ENCODE measurements around the gene ITPR1.

DNA sequence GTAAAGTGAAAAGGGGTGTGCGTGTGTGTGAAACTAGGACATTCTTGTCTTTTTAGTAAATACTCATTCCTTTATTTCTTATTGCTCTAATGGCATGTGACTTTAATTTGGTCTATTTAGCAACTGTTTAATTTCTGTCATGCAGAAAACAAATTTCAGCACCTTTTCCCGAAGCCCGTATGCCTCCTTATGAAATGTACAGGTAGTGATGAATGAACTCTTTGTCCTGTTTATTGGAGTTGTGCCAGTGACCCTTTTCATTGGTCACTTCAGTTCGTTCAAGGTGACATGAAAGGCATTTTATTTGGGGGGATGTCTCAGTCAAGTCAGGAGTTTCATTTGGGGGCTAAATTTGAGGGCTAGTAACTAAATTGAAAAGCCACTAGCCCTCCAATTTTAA, 55.2 kb downstream of the ITPR1 start:
- TF ChIP-seq POLR2A (IDR thresholded peaks at IDR 0.05): no peak
- TF ChIP-seq CTCF (IDR thresholded peaks at IDR 0.05): no peak
